ENCODE measurements around the gene FXYD1. TPM values are rescaled to one million over a fixed set of nuclear protein-coding genes. Genes with fewer than 3 reads are reported as not detected.

FXYD1 gene
- total and polyA plus RNA-seq, 2 of the 8 experiments (the other 6 are each of a cell fraction or from before 2014, with no cell fraction given): 1.6 to 8.1 TPM

DNA sequence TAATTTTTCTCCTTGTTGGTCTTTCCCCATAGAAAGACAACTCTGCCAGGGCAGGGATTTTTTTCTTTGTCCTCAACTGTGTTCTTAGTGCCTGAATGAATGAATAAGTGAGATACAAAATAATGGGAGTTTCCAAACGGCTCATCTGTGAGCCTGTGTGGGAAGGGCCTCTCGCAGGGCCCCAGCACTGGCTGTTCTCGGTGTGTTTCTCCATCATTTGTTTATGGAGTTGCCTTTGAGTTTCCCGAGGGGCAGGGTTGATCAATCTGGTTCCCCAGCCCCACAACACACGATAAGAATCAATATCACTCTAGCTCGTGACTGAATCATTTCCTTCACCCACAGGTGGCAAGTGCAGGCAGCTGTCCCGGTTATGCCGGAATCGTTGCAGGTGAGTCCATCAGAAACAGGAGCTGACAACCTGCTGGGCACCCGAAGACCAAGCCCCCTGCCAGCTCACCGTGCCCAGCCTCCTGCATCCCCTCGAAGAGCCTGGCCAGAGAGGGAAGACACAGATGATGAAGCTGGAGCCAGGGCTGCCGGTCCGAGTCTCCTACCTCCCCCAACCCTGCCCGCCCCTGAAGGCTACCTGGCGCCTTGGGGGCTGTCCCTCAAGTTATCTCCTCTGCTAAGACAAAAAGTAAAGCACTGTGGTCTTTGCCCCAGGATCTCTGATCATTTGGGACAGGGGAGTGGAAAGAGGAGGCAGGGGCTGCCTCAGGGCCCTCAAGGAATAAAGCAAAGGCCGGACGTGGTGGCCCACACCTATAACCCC lies 30.8 kb downstream of the FXYD1 start (continued):
- TF ChIP-seq RBBP5 (IDR thresholded peaks at IDR 0.05; ENCODE audit: borderline replicate concordance, low read depth, low read length) (no peak), EP300 (IDR thresholded peaks at IDR 0.05; ENCODE audit: borderline replicate concordance in 1 of 2, low read depth in 2 of 2, low read length in 2 of 2) (no peak), CREB1 (IDR thresholded peaks at IDR 0.05) (no peak), EZH2 (IDR thresholded peaks at IDR 0.05; ENCODE audit: low read depth, low read length, severe bottlenecking) (no peak), ZNF274 (IDR thresholded peaks at IDR 0.05; ENCODE audit: borderline replicate concordance, extremely low read depth, low read length) (no peak), SUZ12 (IDR thresholded peaks at IDR 0.05; ENCODE audit: low read length) (no peak)
- TF ChIP-seq, protein P1, sequence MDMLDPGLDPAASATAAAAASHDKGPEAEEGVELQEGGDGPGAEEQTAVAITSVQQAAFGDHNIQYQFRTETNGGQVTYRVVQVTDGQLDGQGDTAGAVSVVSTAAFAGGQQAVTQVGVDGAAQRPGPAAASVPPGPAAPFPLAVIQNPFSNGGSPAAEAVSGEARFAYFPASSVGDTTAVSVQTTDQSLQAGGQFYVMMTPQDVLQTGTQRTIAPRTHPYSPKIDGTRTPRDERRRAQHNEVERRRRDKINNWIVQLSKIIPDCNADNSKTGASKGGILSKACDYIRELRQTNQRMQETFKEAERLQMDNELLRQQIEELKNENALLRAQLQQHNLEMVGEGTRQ (IDR thresholded peaks at IDR 0.05; ENCODE audit: low read length): no peak

Measured in H1 (cell line).